Suprapubic skin (tissue), 4 donors: ENCODE results near the gene PPP2R5A. TPM values are rescaled to one million over a fixed set of nuclear protein-coding genes. Genes with fewer than 3 reads are reported as not detected.

Source experiments
- DNase-seq, 2 donors: peaks; one replicate each; pipeline ENCODE4 v3.0.0-alpha.2; 2019; ENCODE audit warnings: low spot score in 2 of 2
- H3K27ac ChIP-seq: fragments of 200-600 bp; sonication (generic); one replicate; pipeline ENCODE4 v1.5.1; 2019
- H3K27me3 ChIP-seq: fragments of 200-600 bp; sonication (generic); one replicate; pipeline ENCODE4 v1.5.1; 2019
- H3K36me3 ChIP-seq: fragments of 200-600 bp; sonication (generic); one replicate; pipeline ENCODE4 v1.5.1; 2019
- H3K4me1 ChIP-seq: fragments of 200-600 bp; sonication (generic); one replicate; pipeline ENCODE4 v1.5.1; 2019
- H3K4me3 ChIP-seq: fragments of 200-600 bp; sonication (generic); one replicate; pipeline ENCODE4 v1.5.1; 2019; ENCODE audit warnings: mild to moderate bottlenecking
- H3K9me3 ChIP-seq: fragments of 200-600 bp; sonication (generic); one replicate; pipeline ENCODE4 v1.5.1; 2019
- EP300 ChIP-seq: sonication (generic); formaldehyde crosslinking; IDR thresholded peaks from one replicate; pipeline ENCODE4 v1.6.1; 2017; ENCODE audit warnings: antibody characterized with exemption
- POLR2A ChIP-seq, 2 donors: fragments of 450-650 bp; IDR thresholded peaks; one replicate each; pipeline ENCODE4 v1.6.1; 2017; ENCODE audit warnings: antibody characterized with exemption in 2 of 2, mild to moderate bottlenecking in 2 of 2, moderate library complexity in 2 of 2
- POLR2AphosphoS5 ChIP-seq, 3 donors: sonication (generic); formaldehyde crosslinking; IDR thresholded peaks; one replicate each; pipeline ENCODE4 v1.6.1; 2017; ENCODE audit warnings: antibody characterized with exemption in 3 of 3
- WGBS: methylation state at CpG from one replicate; pipeline ENCODE4 v1.1.5; 2018; 5-methylcytosine and 5-hydroxymethylcytosine counted together
- total RNA-seq, 4 donors: library from RNA; depleted of rRNA; stranded (reverse); fragments of >200 nt; gene quantifications; one replicate each; pipeline ENCODE4 v1.1.0, GENCODE V29; 2016
- TF ChIP-seq, protein P1 (sequence below), 2 donors: fragments of 200-600 bp in 1 of 2; fragments of 450-650 bp in 1 of 2; sonication (generic) in 1 of 2; IDR thresholded peaks; one replicate each; pipeline ENCODE4 v1.5.1; 2016 to 2019; ENCODE audit warnings: antibody characterized with exemption in 2 of 2, mild to moderate bottlenecking in 1 of 2, moderate library complexity in 1 of 2

Gene PPP2R5A
- 10 to 100 TPM; 44.6 to 58.2 (median 50.5) TPM for total RNA-seq

DNA sequence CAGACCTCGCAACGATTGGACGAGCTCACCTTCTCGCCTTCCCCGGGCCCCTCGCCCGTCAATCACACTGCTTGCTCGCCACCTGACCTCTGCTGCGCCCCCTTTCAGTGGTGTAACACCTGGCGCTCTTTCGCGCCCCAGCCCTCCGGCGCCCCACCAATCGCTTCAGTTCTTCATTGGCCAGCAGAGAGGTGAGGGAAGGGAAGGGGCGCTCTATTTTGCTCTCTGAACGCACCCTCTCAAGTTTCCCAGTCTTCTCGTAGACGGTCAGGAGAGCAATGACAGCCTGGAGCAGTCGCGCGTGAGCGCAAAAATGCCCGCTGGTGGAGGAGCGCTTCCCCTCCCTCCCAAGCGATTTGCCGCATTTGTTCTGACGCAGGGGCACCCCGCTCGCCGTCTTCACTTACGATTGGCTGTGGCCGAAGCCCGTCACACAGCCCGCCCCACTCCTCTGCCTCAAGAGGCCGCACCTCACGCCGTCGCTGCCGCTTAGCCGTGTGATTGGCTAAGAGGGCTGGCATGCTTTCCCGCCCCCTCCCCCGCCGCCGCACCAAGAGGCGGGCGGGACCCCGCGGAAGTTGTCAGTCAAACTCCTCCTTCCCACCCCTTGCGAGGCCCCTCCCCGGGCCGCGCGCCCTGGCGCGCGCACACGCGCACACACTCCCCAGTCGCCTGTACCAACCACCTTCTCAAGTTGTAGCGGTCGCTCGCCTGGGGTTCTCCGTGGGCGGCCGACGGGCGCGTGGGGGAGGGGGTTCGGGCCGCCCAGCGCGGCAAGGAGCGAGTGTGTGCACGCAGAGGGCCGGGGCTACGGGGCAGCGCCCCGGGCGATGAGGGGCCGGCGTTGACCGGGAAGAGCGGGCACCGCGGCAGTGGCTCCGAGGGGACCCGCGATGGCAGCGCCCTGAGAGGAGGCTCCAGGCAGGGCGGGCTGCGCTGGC, at the start of gene PPP2R5A:
TSS of gene PPP2R5A (plus strand) at position 667 of the 941 bp plus-strand sequence. CDS start 701 bp downstream, outside the sequence.
- DNase-seq: peak; percentile 99
- peak within 1 kb of the TSS; percentile 99 for H3K27ac ChIP-seq
- H3K9me3 ChIP-seq: no peaks in the 10 kb centered on the region
- no peaks in the 10 kb centered on the region for H3K36me3 ChIP-seq
- H3K4me3 ChIP-seq: peak within 1 kb of the TSS; percentile 89
- no peaks in the 10 kb centered on the region for H3K27me3 ChIP-seq
- peaks cover 35% of the 10 kb centered on the region for H3K4me1 ChIP-seq
- peak; percentile 36 to 94 (median 38) for TF ChIP-seq POLR2AphosphoS5 (IDR thresholded peaks at IDR 0.05)
- TF ChIP-seq, protein P1, sequence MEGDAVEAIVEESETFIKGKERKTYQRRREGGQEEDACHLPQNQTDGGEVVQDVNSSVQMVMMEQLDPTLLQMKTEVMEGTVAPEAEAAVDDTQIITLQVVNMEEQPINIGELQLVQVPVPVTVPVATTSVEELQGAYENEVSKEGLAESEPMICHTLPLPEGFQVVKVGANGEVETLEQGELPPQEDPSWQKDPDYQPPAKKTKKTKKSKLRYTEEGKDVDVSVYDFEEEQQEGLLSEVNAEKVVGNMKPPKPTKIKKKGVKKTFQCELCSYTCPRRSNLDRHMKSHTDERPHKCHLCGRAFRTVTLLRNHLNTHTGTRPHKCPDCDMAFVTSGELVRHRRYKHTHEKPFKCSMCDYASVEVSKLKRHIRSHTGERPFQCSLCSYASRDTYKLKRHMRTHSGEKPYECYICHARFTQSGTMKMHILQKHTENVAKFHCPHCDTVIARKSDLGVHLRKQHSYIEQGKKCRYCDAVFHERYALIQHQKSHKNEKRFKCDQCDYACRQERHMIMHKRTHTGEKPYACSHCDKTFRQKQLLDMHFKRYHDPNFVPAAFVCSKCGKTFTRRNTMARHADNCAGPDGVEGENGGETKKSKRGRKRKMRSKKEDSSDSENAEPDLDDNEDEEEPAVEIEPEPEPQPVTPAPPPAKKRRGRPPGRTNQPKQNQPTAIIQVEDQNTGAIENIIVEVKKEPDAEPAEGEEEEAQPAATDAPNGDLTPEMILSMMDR (IDR thresholded peaks at IDR 0.05): no peak
- TF ChIP-seq POLR2A (IDR thresholded peaks at IDR 0.05): peak; percentile 88 to 89
- no peak for TF ChIP-seq EP300
- under 1% methylated on average over 20 of the region's 92 CpGs for WGBS

GRCh38 chr1:212235857-212236256, 49.4 kb upstream of the PPP2R5A start:
- H3K27ac ChIP-seq: peak overlapping the region; percentile 17
- H3K36me3 ChIP-seq: no peaks in the 10 kb centered on the region
- TF ChIP-seq EP300 (no peak), POLR2AphosphoS5 (IDR thresholded peaks at IDR 0.05) (no peak), POLR2A (IDR thresholded peaks at IDR 0.05) (no peak)
- TF ChIP-seq, protein P1 (IDR thresholded peaks at IDR 0.05): no peak
- peaks cover 55% of the 10 kb centered on the region for H3K4me1 ChIP-seq
- no peaks in the 10 kb centered on the region for H3K27me3 ChIP-seq
- 70% methylated on average over 5 of the region's 5 CpGs for WGBS
- no peaks in the 10 kb centered on the region for H3K9me3 ChIP-seq
- H3K4me3 ChIP-seq: no peak overlapping the region
- no peak for DNase-seq

GRCh38 chr1:212236664-212237220, 48.5 kb upstream of the PPP2R5A start:
- H3K9me3 ChIP-seq: no peaks in the 10 kb centered on the region
- no peak for TF ChIP-seq POLR2AphosphoS5 (IDR thresholded peaks at IDR 0.05)
- no peak for TF ChIP-seq POLR2A (IDR thresholded peaks at IDR 0.05)
- TF ChIP-seq EP300: no peak
- TF ChIP-seq, protein P1 (IDR thresholded peaks at IDR 0.05): no peak
- WGBS: 74% methylated on average over 3 of the region's 3 CpGs
- no peak overlapping the region for H3K4me3 ChIP-seq
- DNase-seq: no peak
- H3K27me3 ChIP-seq: no peaks in the 10 kb centered on the region
- peak overlapping the region; percentile 5 for H3K27ac ChIP-seq
- H3K36me3 ChIP-seq: no peaks in the 10 kb centered on the region
- peaks cover 56% of the 10 kb centered on the region for H3K4me1 ChIP-seq

GRCh38 chr1:212237651-212238050, 47.6 kb upstream of the PPP2R5A start:
- no peaks in the 10 kb centered on the region for H3K36me3 ChIP-seq
- no peaks in the 10 kb centered on the region for H3K27me3 ChIP-seq
- peaks cover 57% of the 10 kb centered on the region for H3K4me1 ChIP-seq
- no peak for TF ChIP-seq POLR2AphosphoS5 (IDR thresholded peaks at IDR 0.05)
- no peak for TF ChIP-seq POLR2A (IDR thresholded peaks at IDR 0.05)
- TF ChIP-seq, protein P1 (IDR thresholded peaks at IDR 0.05): no peak
- TF ChIP-seq EP300: no peak
- no peak for DNase-seq
- no peak overlapping the region for H3K27ac ChIP-seq
- no peaks in the 10 kb centered on the region for H3K9me3 ChIP-seq
- no peak overlapping the region for H3K4me3 ChIP-seq

DNA sequence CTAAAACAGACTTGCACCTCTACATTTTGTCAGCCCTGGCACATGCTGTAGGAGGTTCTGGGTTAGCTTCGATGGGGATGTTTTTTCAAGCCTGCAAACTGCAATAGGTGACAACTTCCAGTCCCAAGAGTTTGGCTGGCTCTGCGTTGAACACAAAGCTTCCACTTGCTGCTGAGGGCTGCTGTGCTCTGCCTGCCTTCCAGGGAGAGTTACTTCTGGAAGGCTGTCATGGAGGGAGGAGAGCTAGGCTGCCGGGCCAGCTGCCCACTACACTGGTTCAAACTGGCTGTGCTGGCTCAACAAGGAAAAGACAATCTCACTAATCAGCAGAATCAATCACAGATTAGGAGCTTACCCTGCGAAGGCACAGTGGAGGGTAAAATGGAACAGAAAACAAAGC, 46.7 kb upstream of the PPP2R5A start:
- DNase-seq: no peak
- TF ChIP-seq POLR2A (IDR thresholded peaks at IDR 0.05) (no peak), POLR2AphosphoS5 (IDR thresholded peaks at IDR 0.05) (no peak), EP300 (no peak)
- Histone ChIP-seq H3K9me3 (no peaks in the 10 kb centered on the region), H3K27me3 (no peaks in the 10 kb centered on the region), H3K4me1 (peaks cover 54% of the 10 kb centered on the region), H3K27ac (peak overlapping the region; percentile 21), H3K36me3 (no peaks in the 10 kb centered on the region), H3K4me3 (no peak overlapping the region)
- 32% methylated on average over 3 of the region's 4 CpGs for WGBS
